Neural crest cell (in vitro differentiated cells): ENCODE data around the gene FMN1. TPM values are rescaled to one million over a fixed set of nuclear protein-coding genes. Genes with fewer than 3 reads are reported as not detected.

ENCODE experiments used
- DNase-seq: peaks from one replicate; pipeline ENCODE4 v3.0.0; 2021; ENCODE audit warnings: low read depth, mixed read lengths, low spot score
- H3K27ac Mint-ChIP-seq: one replicate; pipeline ENCODE4 v1.8.0; 2021; ENCODE audit warnings: mild to moderate bottlenecking, mixed read lengths; ENCODE audit not compliant: unreplicated experiment
- H3K27me3 Mint-ChIP-seq: 2 replicates; pipeline ENCODE4 v1.8.0; 2021; ENCODE audit warnings: low read depth, mild to moderate bottlenecking, mixed read lengths
- H3K36me3 Mint-ChIP-seq: 2 replicates; pipeline ENCODE4 v1.8.0; 2021; ENCODE audit warnings: low read depth, mild to moderate bottlenecking, mixed read lengths
- H3K4me1 Mint-ChIP-seq: 2 replicates; pipeline ENCODE4 v1.8.0; 2021; ENCODE audit warnings: mixed read lengths
- H3K4me3 Mint-ChIP-seq: one replicate; pipeline ENCODE4 v1.8.0; 2021; ENCODE audit warnings: mild to moderate bottlenecking, mixed read lengths
- H3K9me3 Mint-ChIP-seq: 2 replicates; pipeline ENCODE4 v1.8.0; 2021; ENCODE audit warnings: mixed read lengths
- CTCF ChIP-seq: fragments of 200-600 bp; sonication (generic); conservative IDR thresholded peaks from 2 replicates; pipeline ENCODE4 v1.5.0; 2021; ENCODE audit warnings: antibody characterized with exemption, mild to moderate bottlenecking
- total RNA-seq: library from RNA; stranded (reverse); gene quantifications from 2 replicates; pipeline ENCODE4 v1.2.1, GENCODE V29; 2021

FMN1 gene
- total RNA-seq, 1 donor from 2014 or later: 0.70 TPM

GRCh38 chr15:32818758-32819447, 375.6 kb downstream of the FMN1 start:
- H3K9me3 Mint-ChIP-seq: no peaks in the 10 kb centered on the region
- no peak for TF ChIP-seq CTCF
- H3K4me1 Mint-ChIP-seq: no peaks in the 10 kb centered on the region
- H3K27ac Mint-ChIP-seq: no peak overlapping the region
- H3K27me3 Mint-ChIP-seq: peaks cover 2% of the 10 kb centered on the region
- no peak overlapping the region for H3K4me3 Mint-ChIP-seq
- no peaks in the 10 kb centered on the region for H3K36me3 Mint-ChIP-seq
- no peak for DNase-seq

- Mint-ChIP-seq H3K27ac (no peak overlapping the region), H3K4me3 (no peak overlapping the region), H3K4me1 (no peaks in the 10 kb centered on the region), H3K9me3 (no peaks in the 10 kb centered on the region), H3K27me3 (peaks cover 2% of the 10 kb centered on the region), H3K36me3 (no peaks in the 10 kb centered on the region)
- DNase-seq: no peak
- TF ChIP-seq CTCF: no peak
Observed at GRCh38 chr15:32817577-32817976, 376.9 kb downstream of the FMN1 start.

DNA sequence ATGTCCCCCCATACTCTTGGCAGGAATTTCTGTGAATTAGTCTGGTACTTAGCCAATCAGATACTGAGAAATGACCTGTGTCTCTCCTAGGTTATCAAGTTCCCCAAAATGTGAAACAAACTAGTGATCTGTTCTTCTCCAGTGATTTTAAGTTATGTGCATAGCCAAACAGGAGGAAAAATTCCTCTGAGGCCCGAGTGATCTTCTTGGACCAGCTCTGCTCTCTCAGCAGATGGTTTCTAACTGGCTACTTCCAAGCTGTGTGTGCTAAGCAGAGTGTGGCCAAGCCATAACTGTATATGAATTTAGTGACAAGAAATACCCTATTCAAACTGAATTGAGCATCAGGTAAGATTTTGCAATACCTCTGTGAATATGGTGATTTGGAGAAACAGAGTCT, 387.2 kb downstream of the FMN1 start:
- Mint-ChIP-seq H3K27ac (no peak overlapping the region), H3K4me1 (no peaks in the 10 kb centered on the region), H3K36me3 (peaks cover 4% of the 10 kb centered on the region), H3K4me3 (no peak overlapping the region), H3K27me3 (no peaks in the 10 kb centered on the region), H3K9me3 (peaks cover 12% of the 10 kb centered on the region)
- no peak for DNase-seq
- no peak for TF ChIP-seq CTCF

- no peak for TF ChIP-seq CTCF
- Mint-ChIP-seq H3K27ac (no peak overlapping the region), H3K9me3 (peaks cover 12% of the 10 kb centered on the region), H3K27me3 (no peaks in the 10 kb centered on the region), H3K4me1 (no peaks in the 10 kb centered on the region), H3K36me3 (peaks cover 4% of the 10 kb centered on the region), H3K4me3 (no peak overlapping the region)
- no peak for DNase-seq
Observed at GRCh38 chr15:32803631-32804030, 390.9 kb downstream of the FMN1 start.

DNA sequence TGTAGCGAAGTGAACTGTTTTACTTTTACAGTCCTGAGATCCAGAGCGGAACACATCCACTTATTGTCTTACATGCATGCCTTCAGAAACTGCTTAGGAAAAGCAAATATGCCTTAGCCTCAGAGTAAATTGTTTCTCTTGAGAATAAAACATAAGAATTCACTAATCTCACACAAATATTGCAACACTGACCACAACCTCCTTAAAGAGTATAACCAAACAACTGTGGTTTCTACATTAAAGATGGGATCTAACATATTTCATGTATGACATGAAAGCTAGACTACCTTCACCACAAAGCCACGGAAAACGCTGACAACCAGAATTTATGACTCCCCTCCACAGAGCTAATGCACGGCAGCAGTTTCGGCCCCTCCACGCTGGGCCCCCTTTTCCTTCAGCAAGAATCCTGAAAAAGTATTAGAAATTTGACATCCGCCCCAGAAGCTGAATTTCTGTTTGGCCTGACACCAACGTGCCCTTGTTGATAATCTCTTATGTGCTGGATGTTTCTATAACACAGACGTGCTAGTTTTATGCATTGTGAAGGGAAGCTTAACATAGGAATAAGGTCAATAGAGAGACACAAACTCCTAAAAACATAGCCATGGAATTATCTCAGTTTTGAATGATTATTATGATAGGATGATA, 392.1 kb downstream of the FMN1 start:
- Mint-ChIP-seq H3K9me3 (peaks cover 12% of the 10 kb centered on the region), H3K4me3 (no peak overlapping the region), H3K36me3 (peaks cover 4% of the 10 kb centered on the region), H3K4me1 (no peaks in the 10 kb centered on the region), H3K27me3 (no peaks in the 10 kb centered on the region), H3K27ac (no peak overlapping the region)
- no peak for DNase-seq
- TF ChIP-seq CTCF: no peak
